H1 (cell line): ENCODE results near the gene RALGAPA1. TPM values are rescaled to one million over a fixed set of nuclear protein-coding genes. Genes with fewer than 3 reads are reported as not detected.

ENCODE experiments used
- MAX ChIP-seq: IDR thresholded peaks from 2 replicates; pipeline ENCODE4 v1.6.1; 2012; ENCODE audit warnings: inconsistent platforms
- polyA plus RNA-seq, 7 experiments: library from polyadenylated mRNA; depleted of rRNA in 3 of 7; stranded (reverse) in 5 of 7; unstranded in 2 of 7; fragments of >200 nt in 5 of 7; fragments of 200-250 nt in 2 of 7; gene quantifications; 1 replicate in 5 of 7; 2 replicates in 1 of 7; 4 replicates in 1 of 7; pipeline versions ENCODE4 v1.2.1 to v1.2.3, GENCODE V29; 2011 to 2013; ENCODE audit warnings: missing spikeins in 2 of 7, mixed read lengths in 2 of 7
- total RNA-seq: library from RNA; stranded (reverse); fragmentation: NEBNext Ultra II Directional; extraction: Animal tissue kit (Norgen Biotek cat#: 25700); gene quantifications from 2 replicates; pipeline ENCODE4 v1.2.1, GENCODE V29; 2021

Gene RALGAPA1
- total and polyA plus RNA-seq, 2 of the 8 experiments (the other 6 are each of a cell fraction or from before 2014, with no cell fraction given): 4.2 to 26.7 TPM

- TF ChIP-seq MAX: no peak
- TF ChIP-seq, all 59 proteins: peak for 0
These were observed 142.6 kb downstream of the RALGAPA1 start (continued) for GRCh38 chr14:35666429-35667043.
